GM18508 (cell line): Measurements from ENCODE around the gene CTDSPL2.
"Not testable (repeated sequence)": the region's sequence is repeated elsewhere in the genome, so short reads cannot be mapped to it uniquely, and the experiment has no call there.

ENCODE experiments used
- ATAC-seq: cut with Tn5 transposase; IDR thresholded peaks from one replicate; pipeline ENCODE4 v1.9.1; 2021; ENCODE audit warnings: moderate number of reproducible peaks; ENCODE audit not compliant: insufficient read depth, unreplicated experiment

CTDSPL2 gene

GRCh38 chr15:44536962-44537734 lies 109.7 kb downstream of the CTDSPL2 start, which contains the start of gene EIF3J:
Gene EIF3J (plus strand): TSS chr15:44537147. CDS start chr15:44537195, 48 bp downstream.
- peak; percentile 64 for ATAC-seq

GRCh38 chr15:44537735-44538240 lies 110.4 kb downstream of the CTDSPL2 start:
- no peak for ATAC-seq

- no peak for ATAC-seq
Observed at GRCh38 chr15:44541282-44541958, 114.0 kb downstream of the CTDSPL2 start.

- no peak for ATAC-seq
Observed at GRCh38 chr15:44542596-44542995, 115.2 kb downstream of the CTDSPL2 start.

- ATAC-seq = not testable (repeated sequence)
Observed at GRCh38 chr15:44544745-44545144, 117.3 kb downstream of the CTDSPL2 start.

- ATAC-seq = peak; percentile 47
Observed at GRCh38 chr15:44545913-44546802, 118.7 kb downstream of the CTDSPL2 start.

GRCh38 chr15:44549152-44549551 lies 121.7 kb downstream of the CTDSPL2 start:
- not testable (repeated sequence) for ATAC-seq

GRCh38 chr15:44550256-44550655 lies 122.8 kb downstream of the CTDSPL2 start:
- no peak for ATAC-seq

- no peak for ATAC-seq
Observed at GRCh38 chr15:44550734-44551133, 123.3 kb downstream of the CTDSPL2 start.

GRCh38 chr15:44554934-44555723 lies 127.7 kb downstream of the CTDSPL2 start:
- no peak for ATAC-seq

- not testable (repeated sequence) for ATAC-seq
Observed at GRCh38 chr15:44560926-44561325, 133.5 kb downstream of the CTDSPL2 start.

GRCh38 chr15:44565387-44566154 lies 138.1 kb downstream of the CTDSPL2 start:
- ATAC-seq = no peak

- no peak for ATAC-seq
Observed at GRCh38 chr15:44566155-44566540, 138.7 kb downstream of the CTDSPL2 start.

GRCh38 chr15:44568338-44568737 lies 140.9 kb downstream of the CTDSPL2 start:
- ATAC-seq = no peak

GRCh38 chr15:44569316-44569715 lies 141.9 kb downstream of the CTDSPL2 start:
- ATAC-seq = no peak

- no peak for ATAC-seq
Observed at GRCh38 chr15:44570361-44570760, 142.9 kb downstream of the CTDSPL2 start.

- ATAC-seq = no peak
Observed at GRCh38 chr15:44573386-44573785, 146.0 kb downstream of the CTDSPL2 start.

- ATAC-seq = no peak
Observed at GRCh38 chr15:44574734-44575133, 147.3 kb downstream of the CTDSPL2 start.
